Mesenchymal stem cell (in vitro differentiated cells and primary cell): Measurements from ENCODE around the gene LLGL2.

Experiments
- DNase-seq: peaks from one replicate; pipeline ENCODE4 v3.0.0-alpha.2; 2013
- H2AFZ ChIP-seq: one replicate; pipeline ENCODE4 v1.6.1; 2013; ENCODE audit warnings: low read depth, mild to moderate bottlenecking, control low read depth, inconsistent platforms, low read length, moderate library complexity
- H2AK5ac ChIP-seq: 2 replicates; pipeline ENCODE4 v1.6.1; 2013; ENCODE audit warnings: low read length, moderate library complexity, mild to moderate bottlenecking, inconsistent platforms; ENCODE audit not compliant: severe bottlenecking
- H2BK120ac ChIP-seq: one replicate; pipeline ENCODE4 v1.6.1; 2013; ENCODE audit warnings: low read depth, mild to moderate bottlenecking, inconsistent platforms, low read length, moderate library complexity
- H2BK12ac ChIP-seq, 2 experiments: one replicate each; pipeline ENCODE4 v1.6.1; 2013; ENCODE audit warnings: inconsistent platforms in 2 of 2, low read length in 2 of 2, mild to moderate bottlenecking in 2 of 2, moderate library complexity in 2 of 2, control low read depth in 1 of 2
- H2BK15ac ChIP-seq: one replicate; pipeline ENCODE4 v1.6.1; 2013; ENCODE audit warnings: mild to moderate bottlenecking, low read depth, inconsistent platforms; ENCODE audit not compliant: poor library complexity, severe bottlenecking
- H2BK5ac ChIP-seq: 2 replicates; pipeline ENCODE4 v1.6.1; 2013; ENCODE audit warnings: low read depth, mild to moderate bottlenecking, low read length, control low read depth, inconsistent platforms; ENCODE audit not compliant: poor library complexity, severe bottlenecking
- H3K14ac ChIP-seq, 2 experiments: one replicate each; pipeline ENCODE4 v1.6.1; 2013; ENCODE audit warnings: inconsistent platforms in 2 of 2, low read length in 2 of 2, control low read depth in 1 of 2, mild to moderate bottlenecking in 1 of 2, moderate library complexity in 1 of 2
- H3K18ac ChIP-seq, 2 experiments: one replicate each; pipeline ENCODE4 v1.6.1; 2013; ENCODE audit warnings: inconsistent platforms in 2 of 2, low read length in 2 of 2, control low read depth in 1 of 2, low read depth in 1 of 2, mild to moderate bottlenecking in 1 of 2
- H3K23ac ChIP-seq, 2 experiments: one replicate each; pipeline ENCODE4 v1.6.1; 2013; ENCODE audit warnings: inconsistent platforms in 2 of 2, low read length in 2 of 2, mild to moderate bottlenecking in 2 of 2, moderate library complexity in 2 of 2, control low read depth in 1 of 2
- H3K27ac ChIP-seq: 2 replicates; pipeline ENCODE4 v1.5.1; 2013; ENCODE audit warnings: mild to moderate bottlenecking, moderate library complexity, low read length, control low read depth, inconsistent platforms; ENCODE audit not compliant: poor library complexity, severe bottlenecking
- H3K27me3 ChIP-seq, 2 experiments: 2 replicates each; pipeline versions ENCODE4 v1.6.1 to v1.7.0; 2013; ENCODE audit warnings: low read length in 2 of 2, mild to moderate bottlenecking in 2 of 2, moderate library complexity in 2 of 2, control low read depth in 1 of 2, inconsistent platforms in 1 of 2; ENCODE audit not compliant: control insufficient read depth in 1 of 2, insufficient read depth in 1 of 2
- H3K36me3 ChIP-seq, 2 experiments: 2 replicates each; pipeline versions ENCODE4 v1.6.1 to v1.7.0; 2013; ENCODE audit warnings: low read length in 2 of 2, control low read depth in 1 of 2, inconsistent platforms in 1 of 2, low read depth in 1 of 2, mild to moderate bottlenecking in 1 of 2; ENCODE audit not compliant: insufficient read depth in 2 of 2, control insufficient read depth in 1 of 2
- H3K4ac ChIP-seq, 2 experiments: one replicate each; pipeline ENCODE4 v1.6.1; 2013; ENCODE audit warnings: inconsistent platforms in 2 of 2, low read length in 2 of 2, mild to moderate bottlenecking in 2 of 2, moderate library complexity in 2 of 2, control low read depth in 1 of 2, low read depth in 1 of 2
- H3K4me1 ChIP-seq: 2 replicates; pipeline ENCODE4 v1.6.1; 2013; ENCODE audit warnings: low read depth, low read length, control low read depth; ENCODE audit not compliant: control insufficient read depth, insufficient read depth
- H3K4me2 ChIP-seq: 2 replicates; pipeline ENCODE4 v1.6.1; 2013; ENCODE audit warnings: low read length, mild to moderate bottlenecking, inconsistent platforms; ENCODE audit not compliant: poor library complexity, severe bottlenecking
- H3K4me3 ChIP-seq, 2 experiments: 2 replicates each; pipeline versions ENCODE4 v1.5.1 to v1.7.0; 2013; ENCODE audit warnings: low read length in 2 of 2, mild to moderate bottlenecking in 2 of 2, control low read depth in 1 of 2, low read depth in 1 of 2; ENCODE audit not compliant: insufficient read depth in 1 of 2
- H3K79me1 ChIP-seq: replicated peaks from 2 replicates; pipeline ENCODE4 v1.6.1; 2013; ENCODE audit warnings: mild to moderate bottlenecking, control low read depth, low read length, inconsistent platforms; ENCODE audit not compliant: poor library complexity, severe bottlenecking
- H3K9ac ChIP-seq: 2 replicates; pipeline ENCODE4 v1.7.0; 2013; ENCODE audit warnings: mild to moderate bottlenecking, low read length, moderate library complexity
- H3K9me3 ChIP-seq: 2 replicates; pipeline ENCODE4 v1.7.0; 2013; ENCODE audit warnings: mild to moderate bottlenecking, low read length; ENCODE audit not compliant: control insufficient read depth
- H4K8ac ChIP-seq: one replicate; pipeline ENCODE4 v1.6.1; 2013; ENCODE audit warnings: inconsistent platforms, mild to moderate bottlenecking, low read length, moderate library complexity
- H4K91ac ChIP-seq: one replicate; pipeline ENCODE4 v1.6.1; 2013; ENCODE audit warnings: mild to moderate bottlenecking, low read length, inconsistent platforms
- WGBS: methylation state at CpG from one replicate; pipeline ENCODE4 v1.1.7; 2013; ENCODE audit warnings: mixed read lengths; 5-methylcytosine and 5-hydroxymethylcytosine counted together

The LLGL2 gene

GRCh38 chr17:75523647-75524046, 1.9 kb upstream of the LLGL2 start:
- Histone ChIP-seq H2BK120ac (no peak overlapping the region), H2AFZ (no peak overlapping the region), H3K9ac (no peak overlapping the region), H3K4me2 (no peak overlapping the region), H3K14ac (no peak overlapping the region), H2BK15ac (no peak overlapping the region), H2AK5ac (no peak overlapping the region), H3K23ac (no peak overlapping the region), H3K27ac (no peak overlapping the region), H2BK5ac (no peak overlapping the region), H3K79me1 (peaks cover 3% of the 10 kb centered on the region), H4K91ac (no peak overlapping the region), H4K8ac (no peak overlapping the region), H3K36me3 (peaks cover 10 to 40% of the 10 kb centered on the region in 2 experiments), H3K27me3 (peaks cover 14 to 28% of the 10 kb centered on the region in 2 experiments), H3K4me1 (peaks cover 16% of the 10 kb centered on the region), H3K9me3 (no peaks in the 10 kb centered on the region), H3K4me3 (no peak overlapping the region), H2BK12ac (no peak overlapping the region), H3K18ac (no peak overlapping the region), H3K4ac (no peak overlapping the region)
- WGBS, result 95% methylated on average over 7 of the region's 7 CpGs
- no peak for DNase-seq

- peak overlapping the region; percentile 37 to 66 for H3K4me3 ChIP-seq
- no peak overlapping the region for H2BK15ac ChIP-seq
- H3K27ac ChIP-seq, result no peak overlapping the region
- H2AK5ac ChIP-seq, result no peak overlapping the region
- no peak overlapping the region for H3K18ac ChIP-seq
- H2AFZ ChIP-seq, result no peak overlapping the region
- peaks cover 5 to 34% of the 10 kb centered on the region in 2 experiments for H3K36me3 ChIP-seq
- H3K23ac ChIP-seq, result no peak overlapping the region
- no peak overlapping the region for H4K91ac ChIP-seq
- no peaks in the 10 kb centered on the region for H3K9me3 ChIP-seq
- peaks cover 16% of the 10 kb centered on the region for H3K4me1 ChIP-seq
- H3K14ac ChIP-seq, result no peak overlapping the region
- H3K4me2 ChIP-seq, result peak overlapping the region; percentile 84
- no peak overlapping the region for H3K4ac ChIP-seq
- H2BK120ac ChIP-seq, result no peak overlapping the region
- peak; percentile 1 for DNase-seq
- 31% methylated on average over 22 of the region's 24 CpGs for WGBS
- no peaks in the 10 kb centered on the region for H3K79me1 ChIP-seq
- peaks cover 14 to 30% of the 10 kb centered on the region in 2 experiments for H3K27me3 ChIP-seq
- peak overlapping the region; percentile 24 for H4K8ac ChIP-seq
- no peak overlapping the region for H2BK5ac ChIP-seq
- H2BK12ac ChIP-seq, result no peak overlapping the region
- H3K9ac ChIP-seq, result no peak overlapping the region
Observed at GRCh38 chr17:75524269-75524969, 1.1 kb upstream of the LLGL2 start.

- H4K91ac ChIP-seq, result no peak overlapping the region
- no peak overlapping the region for H3K27ac ChIP-seq
- H2BK120ac ChIP-seq, result peak overlapping the region; percentile 67
- peaks cover 16 to 30% of the 10 kb centered on the region in 2 experiments for H3K27me3 ChIP-seq
- peak overlapping the region; percentile 57 for H2BK15ac ChIP-seq
- H3K4ac ChIP-seq, result peak overlapping the region in 1 of 2 experiments; percentile 80
- H3K4me2 ChIP-seq, result peak overlapping the region; percentile 84
- no peak overlapping the region for H4K8ac ChIP-seq
- H2BK5ac ChIP-seq, result peak overlapping the region; percentile 51
- H2BK12ac ChIP-seq, result no peak overlapping the region
- H3K14ac ChIP-seq, result no peak overlapping the region
- DNase-seq, result peak; percentile 15
- H3K9ac ChIP-seq, result no peak overlapping the region
- no peaks in the 10 kb centered on the region for H3K9me3 ChIP-seq
- WGBS, result 2% methylated on average over 47 of the region's 60 CpGs
- H3K79me1 ChIP-seq, result no peaks in the 10 kb centered on the region
- H3K4me3 ChIP-seq, result peak overlapping the region in 1 of 2 experiments; percentile 66
- peaks cover 0 to 36% of the 10 kb centered on the region in 2 experiments for H3K36me3 ChIP-seq
- H2AK5ac ChIP-seq, result no peak overlapping the region
- peak overlapping the region in 1 of 2 experiments; percentile 40 for H3K18ac ChIP-seq
- H3K4me1 ChIP-seq, result peaks cover 19% of the 10 kb centered on the region
- H3K23ac ChIP-seq, result peak overlapping the region in 1 of 2 experiments; percentile 99
- H2AFZ ChIP-seq, result peak overlapping the region; percentile 81
Observed at GRCh38 chr17:75525806-75526554, 483 bp downstream of the LLGL2 start.
